NCI-H2107 treated with DMSO at 0.1 percent for 48 hours (cell line): ENCODE measurements around the gene ZBTB20.

Source experiments
- DNase-seq: peaks from one replicate; lab custom pipeline; 2025; ENCODE audit not compliant: unreplicated experiment; lab: John Stamatoyannopoulos, UW

ZBTB20 gene

GRCh38 chr3:114453361-114453780 lies 693.7 kb downstream of the ZBTB20 start:
- no peak for DNase-seq

GRCh38 chr3:114452937-114453336 lies 694.2 kb downstream of the ZBTB20 start:
- peak; percentile 71 for DNase-seq

- DNase-seq, result peak; percentile 84
Measured at GRCh38 chr3:114452256-114452655, 694.8 kb downstream of the ZBTB20 start.

- peak; percentile 82 for DNase-seq
Measured at GRCh38 chr3:114451561-114452018, 695.5 kb downstream of the ZBTB20 start.

GRCh38 chr3:114451051-114451451 lies 696.0 kb downstream of the ZBTB20 start:
- DNase-seq, result peak; percentile 82

- peak; percentile 84 for DNase-seq
Measured at GRCh38 chr3:114450008-114450596, 697.0 kb downstream of the ZBTB20 start.

- DNase-seq, result peak; percentile 71
Measured at GRCh38 chr3:114449271-114450007, 697.6 kb downstream of the ZBTB20 start.

- peak; percentile 47 for DNase-seq
Measured at GRCh38 chr3:114447950-114448479, 699.1 kb downstream of the ZBTB20 start.

GRCh38 chr3:114447545-114447944 lies 699.5 kb downstream of the ZBTB20 start:
- DNase-seq, result peak; percentile 72

- no peak for DNase-seq
Measured at GRCh38 chr3:114446600-114446999, 700.5 kb downstream of the ZBTB20 start.

- DNase-seq, result no peak
Measured at GRCh38 chr3:114445233-114445632, 701.9 kb downstream of the ZBTB20 start.

GRCh38 chr3:114444216-114444615 lies 702.9 kb downstream of the ZBTB20 start:
- DNase-seq, result no peak

GRCh38 chr3:114442246-114442645 lies 704.8 kb downstream of the ZBTB20 start:
- DNase-seq, result no peak

- no peak for DNase-seq
Measured at GRCh38 chr3:114441386-114441785, 705.7 kb downstream of the ZBTB20 start.

GRCh38 chr3:114440700-114441099 lies 706.4 kb downstream of the ZBTB20 start:
- DNase-seq, result no peak

GRCh38 chr3:114439284-114439683 lies 707.8 kb downstream of the ZBTB20 start:
- no peak for DNase-seq

GRCh38 chr3:114437897-114438296 lies 709.2 kb downstream of the ZBTB20 start:
- DNase-seq, result no peak

GRCh38 chr3:114436182-114436581 lies 710.9 kb downstream of the ZBTB20 start:
- DNase-seq, result no peak

GRCh38 chr3:114435386-114436115 lies 711.5 kb downstream of the ZBTB20 start:
- DNase-seq, result no peak

- DNase-seq, result no peak
Measured at GRCh38 chr3:114432310-114432709, 714.8 kb downstream of the ZBTB20 start.

GRCh38 chr3:114428044-114428595 lies 719.0 kb downstream of the ZBTB20 start:
- DNase-seq, result no peak
